Colonic mucosa (tissue), 4 donors: ENCODE data around the gene TMEM184C. TPM values are rescaled to one million over a fixed set of nuclear protein-coding genes. Genes with fewer than 3 reads are reported as not detected.

Experiments used
- DNase-seq: peaks from one replicate; pipeline ENCODE4 v3.0.0-alpha.2; 2020
- H3K27ac ChIP-seq: fragments of 200-600 bp; one replicate; pipeline ENCODE4 v1.8.0; 2021
- H3K27me3 ChIP-seq: fragments of 200-600 bp; one replicate; pipeline ENCODE4 v1.8.0; 2021
- H3K36me3 ChIP-seq: fragments of 200-600 bp; one replicate; pipeline ENCODE4 v1.8.0; 2021
- H3K4me1 ChIP-seq: fragments of 200-600 bp; one replicate; pipeline ENCODE4 v1.8.0; 2021; ENCODE audit warnings: mild to moderate bottlenecking
- H3K4me3 ChIP-seq: fragments of 200-600 bp; one replicate; pipeline ENCODE4 v1.8.0; 2021
- H3K9ac ChIP-seq, 2 donors: one replicate each; pipeline ENCODE4 v1.7.0; 2013; ENCODE audit warnings: control low read depth in 2 of 2, low read depth in 2 of 2, low read length in 2 of 2
- H3K9me3 ChIP-seq: fragments of 200-600 bp; one replicate; pipeline ENCODE4 v1.8.0; 2021
- intact Hi-C: fragments of 100-400 bp; cut with DNase I; formaldehyde crosslinking; loops from one replicate; pipeline ENCODE4 v1.14.1; 2022
- total RNA-seq, 2 donors: library from RNA; stranded (reverse); fragmentation: NEBNext Ultra II Directional in 1 of 2; extraction: Animal tissue kit (Norgen Biotek cat#: 25700) in 1 of 2; gene quantifications; one replicate each; pipeline ENCODE4 v1.2.1, GENCODE V29; 2021
- TF ChIP-seq, protein P1 (sequence below): fragments of 200-600 bp; IDR thresholded peaks from one replicate; pipeline ENCODE4 v1.8.0; 2022; ENCODE audit warnings: antibody characterized with exemption, mild to moderate bottlenecking
- donor health status: healthy.
- donor health status: DM: no; HTN: no; CAD: no.
- donor health status: DM: no; HTN: no; CAD: no.

TMEM184C gene
- total RNA-seq, 2 donors from 2014 or later, result 36.4 to 43.5 TPM

DNA sequence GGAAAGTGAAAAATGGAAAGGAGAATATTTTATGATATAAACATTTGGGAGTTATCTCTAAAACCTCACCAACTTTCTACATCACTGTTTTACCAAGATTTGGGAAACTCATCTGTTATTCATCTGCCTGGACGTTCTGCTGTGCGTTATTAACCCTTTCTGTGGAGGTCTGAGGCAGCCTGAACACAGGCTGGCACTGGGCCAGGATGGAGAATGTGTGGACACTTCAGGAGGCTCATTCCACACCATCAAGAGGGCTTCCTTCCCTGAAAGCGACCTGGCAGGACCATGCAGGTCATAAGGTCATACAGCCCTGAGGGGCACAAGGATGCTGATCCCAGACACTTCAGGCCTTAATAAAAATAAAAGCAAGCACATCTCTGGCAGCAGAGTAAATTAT, 31.2 kb upstream of the TMEM184C start:
- Histone ChIP-seq H3K9me3 (no peaks in the 10 kb centered on the region), H3K9ac (no peak overlapping the region), H3K27ac (no peak overlapping the region), H3K4me1 (no peaks in the 10 kb centered on the region), H3K4me3 (no peak overlapping the region), H3K27me3 (no peaks in the 10 kb centered on the region), H3K36me3 (no peaks in the 10 kb centered on the region)
- TF ChIP-seq, protein P1, sequence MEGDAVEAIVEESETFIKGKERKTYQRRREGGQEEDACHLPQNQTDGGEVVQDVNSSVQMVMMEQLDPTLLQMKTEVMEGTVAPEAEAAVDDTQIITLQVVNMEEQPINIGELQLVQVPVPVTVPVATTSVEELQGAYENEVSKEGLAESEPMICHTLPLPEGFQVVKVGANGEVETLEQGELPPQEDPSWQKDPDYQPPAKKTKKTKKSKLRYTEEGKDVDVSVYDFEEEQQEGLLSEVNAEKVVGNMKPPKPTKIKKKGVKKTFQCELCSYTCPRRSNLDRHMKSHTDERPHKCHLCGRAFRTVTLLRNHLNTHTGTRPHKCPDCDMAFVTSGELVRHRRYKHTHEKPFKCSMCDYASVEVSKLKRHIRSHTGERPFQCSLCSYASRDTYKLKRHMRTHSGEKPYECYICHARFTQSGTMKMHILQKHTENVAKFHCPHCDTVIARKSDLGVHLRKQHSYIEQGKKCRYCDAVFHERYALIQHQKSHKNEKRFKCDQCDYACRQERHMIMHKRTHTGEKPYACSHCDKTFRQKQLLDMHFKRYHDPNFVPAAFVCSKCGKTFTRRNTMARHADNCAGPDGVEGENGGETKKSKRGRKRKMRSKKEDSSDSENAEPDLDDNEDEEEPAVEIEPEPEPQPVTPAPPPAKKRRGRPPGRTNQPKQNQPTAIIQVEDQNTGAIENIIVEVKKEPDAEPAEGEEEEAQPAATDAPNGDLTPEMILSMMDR, result no peak
- no peak for DNase-seq
- intact Hi-C loops, result no loop called here

- Histone ChIP-seq H3K27me3 (no peaks in the 10 kb centered on the region), H3K27ac (no peak overlapping the region), H3K9ac (no peak overlapping the region), H3K4me3 (no peak overlapping the region), H3K9me3 (no peaks in the 10 kb centered on the region), H3K36me3 (no peaks in the 10 kb centered on the region), H3K4me1 (no peaks in the 10 kb centered on the region)
- DNase-seq, result no peak
- TF ChIP-seq, protein P1, result no peak
- intact Hi-C loops, result no loop called here
These were observed 30.6 kb upstream of the TMEM184C start for GRCh38 chr4:147586637-147587036.

DNA sequence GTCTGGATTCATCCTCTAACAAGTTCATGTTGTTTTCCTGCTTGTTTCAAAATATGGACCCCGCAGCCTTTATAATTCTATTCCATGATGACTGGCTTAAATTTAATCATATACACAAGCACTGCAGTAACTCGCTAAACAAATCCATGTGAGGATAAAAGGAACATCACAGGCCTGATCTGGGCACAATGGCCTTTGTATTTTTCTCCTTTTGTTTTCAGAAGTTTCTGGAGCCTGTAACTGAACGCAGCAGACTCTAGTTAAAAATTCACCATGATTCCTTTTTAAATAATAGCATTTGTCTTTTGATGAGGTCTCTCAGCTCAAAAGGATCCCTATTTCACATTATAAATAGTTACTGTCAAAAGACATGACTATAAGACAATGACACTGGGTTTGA, 30.2 kb upstream of the TMEM184C start:
- Histone ChIP-seq H3K9ac (no peak overlapping the region), H3K27ac (no peak overlapping the region), H3K4me3 (no peak overlapping the region), H3K36me3 (no peaks in the 10 kb centered on the region), H3K27me3 (no peaks in the 10 kb centered on the region), H3K4me1 (no peaks in the 10 kb centered on the region), H3K9me3 (no peaks in the 10 kb centered on the region)
- DNase-seq, result no peak
- intact Hi-C loops, result no loop called here
- TF ChIP-seq, protein P1, result no peak

DNA sequence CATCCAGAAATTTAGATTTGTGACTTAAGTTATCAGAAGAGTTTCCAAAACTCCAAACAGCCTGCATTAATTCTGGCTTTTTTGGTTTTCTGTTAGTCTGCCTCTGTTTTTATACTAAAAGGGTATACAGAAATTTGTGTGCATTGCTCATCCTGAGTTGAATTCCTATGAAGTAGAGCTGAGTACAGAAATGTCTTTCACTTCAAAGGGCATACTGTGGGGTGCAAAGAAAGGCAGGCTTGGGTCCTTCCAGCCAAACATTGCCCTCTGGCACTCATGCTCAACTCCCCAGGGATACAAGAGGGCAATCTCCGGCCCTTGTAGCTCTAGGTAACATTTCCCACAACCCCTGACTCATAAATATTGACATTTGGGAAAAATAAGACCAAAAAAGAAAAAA, 27.6 kb upstream of the TMEM184C start:
- Histone ChIP-seq H3K9me3 (no peaks in the 10 kb centered on the region), H3K4me3 (no peak overlapping the region), H3K4me1 (no peaks in the 10 kb centered on the region), H3K36me3 (no peaks in the 10 kb centered on the region), H3K9ac (no peak overlapping the region), H3K27ac (no peak overlapping the region), H3K27me3 (no peaks in the 10 kb centered on the region)
- TF ChIP-seq, protein P1, result no peak
- DNase-seq, result no peak
- intact Hi-C loops, result no loop called here

DNA sequence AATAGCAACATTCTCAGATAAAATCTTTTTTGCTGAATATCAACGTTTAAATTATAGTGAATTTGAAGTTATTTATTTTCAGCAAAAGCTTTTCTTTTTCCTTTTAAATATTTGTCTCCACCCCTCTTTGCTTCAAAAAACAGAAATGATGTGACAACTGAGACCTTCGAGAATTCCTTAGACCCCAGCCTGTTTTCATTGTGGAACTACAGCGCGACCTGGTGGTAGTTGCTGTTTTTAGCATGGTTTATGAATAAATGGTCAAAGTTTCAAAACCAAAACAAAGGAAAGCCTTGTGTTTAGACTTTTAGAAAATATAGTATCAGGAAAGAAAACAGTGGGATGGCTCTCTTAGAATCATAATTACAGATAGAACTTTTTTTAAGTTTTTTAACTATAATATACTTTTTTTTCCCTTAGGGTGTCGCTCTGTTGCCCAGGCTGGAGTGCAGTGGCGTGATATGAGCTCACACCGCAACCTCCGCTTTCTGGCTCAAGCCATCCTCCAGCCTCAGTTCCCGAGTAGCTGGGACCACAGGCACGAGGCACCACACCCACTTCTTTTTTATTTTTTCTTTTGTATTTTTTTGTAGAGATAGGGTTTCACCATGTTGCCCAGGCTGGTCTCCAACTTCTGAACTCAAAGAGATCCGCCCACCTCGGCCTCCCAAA, 26.8 kb upstream of the TMEM184C start:
- intact Hi-C loops, result loop anchor here (5.0 to 10.0 kb wide), 2 partner anchors 428 to 576 kb away; no protein-coding TSS in a partner anchor
- TF ChIP-seq, protein P1, result peak; percentile 42
- Histone ChIP-seq H3K9ac (no peak overlapping the region), H3K9me3 (no peaks in the 10 kb centered on the region), H3K27ac (no peak overlapping the region), H3K27me3 (no peaks in the 10 kb centered on the region), H3K36me3 (no peaks in the 10 kb centered on the region), H3K4me1 (no peaks in the 10 kb centered on the region), H3K4me3 (no peak overlapping the region)
- DNase-seq, result peak; percentile 40
